Neural cell (in vitro differentiated cells): ENCODE data around the gene IFT122. TPM values are rescaled to one million over a fixed set of nuclear protein-coding genes. Genes with fewer than 3 reads are reported as not detected.

Source experiments
- H2AFZ ChIP-seq: fragments of 200-600, 300-800 bp; sonication (generic), shearing (Covaris generic); 2 replicates; pipeline ENCODE4 v1.6.0; 2014; ENCODE audit warnings: low read depth, mild to moderate bottlenecking, antibody characterized with exemption, low read length, moderate library complexity
- H3F3A ChIP-seq: fragments of 200-600 bp; shearing (Covaris generic); 2 replicates; pipeline ENCODE4 v1.6.1; 2016; ENCODE audit warnings: mild to moderate bottlenecking, moderate library complexity, mixed read lengths, antibody characterized with exemption, low read length; ENCODE audit not compliant: insufficient read depth, poor library complexity, severe bottlenecking
- H3K27ac ChIP-seq: fragments of 200-600, 300-800 bp; sonication (generic), shearing (Covaris generic); 2 replicates; pipeline ENCODE4 v1.5.1; 2014; ENCODE audit warnings: mild to moderate bottlenecking, low read length, moderate library complexity
- H3K27me3 ChIP-seq: fragments of 300-800, 200-600 bp; sonication (generic), shearing (Covaris generic); 2 replicates; pipeline ENCODE4 v1.6.0; 2014; ENCODE audit warnings: mild to moderate bottlenecking, low read depth, low read length, moderate library complexity; ENCODE audit not compliant: insufficient read depth
- H3K36me3 ChIP-seq: fragments of 300-800, 200-600 bp; sonication (generic), shearing (Covaris generic); 2 replicates; pipeline ENCODE4 v1.5.1; 2014; ENCODE audit warnings: mild to moderate bottlenecking, antibody characterized with exemption, low read length, moderate library complexity; ENCODE audit not compliant: insufficient read depth
- H3K4me2 ChIP-seq: fragments of 300-800, 200-600 bp; sonication (generic), shearing (Covaris generic); 2 replicates; pipeline ENCODE4 v1.6.0; 2014; ENCODE audit warnings: mild to moderate bottlenecking, low read length
- H3K4me3 ChIP-seq: fragments of 300-800, 200-600 bp; sonication (generic), shearing (Covaris generic); 2 replicates; pipeline ENCODE4 v1.5.1; 2014; ENCODE audit warnings: mild to moderate bottlenecking, low read length, moderate library complexity
- H3K79me2 ChIP-seq: fragments of 200-600 bp; shearing (Covaris generic); replicated peaks from 2 replicates; pipeline ENCODE4 v1.6.0; 2014; ENCODE audit warnings: mild to moderate bottlenecking, low read length, moderate library complexity; ENCODE audit not compliant: insufficient read depth
- H3K9ac ChIP-seq: fragments of 300-800, 200-600 bp; sonication (generic), shearing (Covaris generic); 2 replicates; pipeline ENCODE4 v1.6.1; 2016; ENCODE audit warnings: mild to moderate bottlenecking, low read length, mixed read lengths
- H3K9me2 ChIP-seq: fragments of 200-600 bp; shearing (Covaris generic); 2 replicates; pipeline ENCODE4 v1.6.1; 2016; ENCODE audit warnings: mild to moderate bottlenecking, low read length, mixed read lengths; ENCODE audit not compliant: insufficient read depth
- H3K9me3 ChIP-seq: fragments of 200-600, 300-800 bp; sonication (generic), shearing (Covaris generic); 2 replicates; pipeline ENCODE4 v1.6.1; 2016; ENCODE audit warnings: mild to moderate bottlenecking, mixed run types, low read length, moderate library complexity, mixed read lengths
- H4K20me1 ChIP-seq: fragments of 200-600 bp; shearing (Covaris generic); 2 replicates; pipeline ENCODE4 v1.6.1; 2016; ENCODE audit warnings: mild to moderate bottlenecking, mixed run types; ENCODE audit not compliant: insufficient read depth
- CTCF ChIP-seq: fragments of 450-650 bp; IDR thresholded peaks from 2 replicates; pipeline ENCODE4 v1.5.1; 2014; ENCODE audit warnings: antibody characterized with exemption, mild to moderate bottlenecking, moderate library complexity; ENCODE audit not compliant: poor library complexity, severe bottlenecking
- EP300 ChIP-seq: fragments of 450-650 bp; conservative IDR thresholded peaks from 2 replicates; pipeline ENCODE4 v1.6.1; 2014; ENCODE audit warnings: antibody characterized with exemption, mild to moderate bottlenecking, moderate library complexity; ENCODE audit not compliant: poor library complexity, severe bottlenecking
- EZH2 ChIP-seq: fragments of 200-600, 300-800 bp; shearing (Covaris generic), sonication (generic); IDR thresholded peaks from 2 replicates; pipeline ENCODE4 v1.6.1; 2014; ENCODE audit warnings: antibody characterized with exemption, low read length, borderline replicate concordance, mild to moderate bottlenecking; ENCODE audit not compliant: insufficient read depth, poor library complexity, severe bottlenecking
- MXI1 ChIP-seq: fragments of 450-650 bp; conservative IDR thresholded peaks from 2 replicates; pipeline ENCODE4 v1.6.1; 2014; ENCODE audit warnings: antibody characterized with exemption, mild to moderate bottlenecking; ENCODE audit not compliant: poor library complexity, severe bottlenecking
- POLR2AphosphoS5 ChIP-seq: IDR thresholded peaks from 2 replicates; pipeline ENCODE4 v1.6.1; 2012
- RAD21 ChIP-seq: fragments of 450-650 bp; conservative IDR thresholded peaks from 2 replicates; pipeline ENCODE4 v1.6.1; 2014; ENCODE audit warnings: antibody characterized with exemption, mild to moderate bottlenecking, moderate library complexity
- REST ChIP-seq: IDR thresholded peaks from 2 replicates; pipeline ENCODE4 v1.6.1; 2012; ENCODE audit warnings: borderline replicate concordance
- SMC3 ChIP-seq: fragments of 450-650 bp; conservative IDR thresholded peaks from 2 replicates; pipeline ENCODE4 v1.6.1; 2014; ENCODE audit warnings: antibody characterized with exemption, mild to moderate bottlenecking, moderate library complexity; ENCODE audit not compliant: poor library complexity
- TAF1 ChIP-seq: IDR thresholded peaks from 2 replicates; pipeline ENCODE4 v1.6.1; 2012; ENCODE audit warnings: low read depth
- polyA plus RNA-seq: library from polyadenylated mRNA; depleted of rRNA; stranded (reverse); fragments of >200 nt; gene quantifications from 2 replicates; pipeline ENCODE4 v1.2.3, GENCODE V29; 2014

The IFT122 gene
- polyA plus RNA-seq, 1 donor from 2014 or later: 28.3 TPM

GRCh38 chr3:129404130-129404529 lies 35.9 kb upstream of the IFT122 start:
- no peak overlapping the region for H3K4me3 ChIP-seq
- no peak overlapping the region for H2AFZ ChIP-seq
- H3K4me2 ChIP-seq: no peak overlapping the region
- no peaks in the 10 kb centered on the region for H3K9me3 ChIP-seq
- no peaks in the 10 kb centered on the region for H4K20me1 ChIP-seq
- H3K27me3 ChIP-seq: no peaks in the 10 kb centered on the region
- no peak overlapping the region for H3K27ac ChIP-seq
- H3K9me2 ChIP-seq: no peaks in the 10 kb centered on the region
- H3K79me2 ChIP-seq: peaks cover 2% of the 10 kb centered on the region
- H3F3A ChIP-seq: no peaks in the 10 kb centered on the region
- no peak for TF ChIP-seq RAD21
- no peaks in the 10 kb centered on the region for H3K36me3 ChIP-seq
- H3K9ac ChIP-seq: no peak overlapping the region

GRCh38 chr3:129404610-129405009 lies 35.4 kb upstream of the IFT122 start:
- no peaks in the 10 kb centered on the region for H3K36me3 ChIP-seq
- no peak overlapping the region for H3K27ac ChIP-seq
- no peaks in the 10 kb centered on the region for H3K79me2 ChIP-seq
- H3K27me3 ChIP-seq: no peaks in the 10 kb centered on the region
- H2AFZ ChIP-seq: no peak overlapping the region
- H3K4me2 ChIP-seq: no peak overlapping the region
- H3K4me3 ChIP-seq: no peak overlapping the region
- H4K20me1 ChIP-seq: no peaks in the 10 kb centered on the region
- H3K9me3 ChIP-seq: no peaks in the 10 kb centered on the region
- H3F3A ChIP-seq: no peaks in the 10 kb centered on the region
- H3K9ac ChIP-seq: no peak overlapping the region
- TF ChIP-seq SMC3 (no peak), MXI1 (no peak), REST (no peak), POLR2AphosphoS5 (no peak), TAF1 (no peak), EZH2 (no peak), EP300 (no peak), CTCF (no peak), RAD21 (no peak)
- H3K9me2 ChIP-seq: no peaks in the 10 kb centered on the region

- no peak overlapping the region for H2AFZ ChIP-seq
- no peaks in the 10 kb centered on the region for H3K9me3 ChIP-seq
- no peaks in the 10 kb centered on the region for H3F3A ChIP-seq
- no peaks in the 10 kb centered on the region for H4K20me1 ChIP-seq
- H3K27me3 ChIP-seq: no peaks in the 10 kb centered on the region
- no peak overlapping the region for H3K27ac ChIP-seq
- no peaks in the 10 kb centered on the region for H3K79me2 ChIP-seq
- H3K4me3 ChIP-seq: no peak overlapping the region
- H3K9me2 ChIP-seq: no peaks in the 10 kb centered on the region
- no peak overlapping the region for H3K4me2 ChIP-seq
- no peak for TF ChIP-seq EP300
- no peak for TF ChIP-seq MXI1
- no peak for TF ChIP-seq RAD21
- no peak for TF ChIP-seq CTCF
- TF ChIP-seq SMC3: no peak
- TF ChIP-seq EZH2: no peak
- TF ChIP-seq TAF1: no peak
- TF ChIP-seq POLR2AphosphoS5: no peak
- TF ChIP-seq REST: no peak
- no peaks in the 10 kb centered on the region for H3K36me3 ChIP-seq
- no peak overlapping the region for H3K9ac ChIP-seq
Measured at GRCh38 chr3:129409541-129409940, 30.5 kb upstream of the IFT122 start.
